ENCODE measurements around the gene OR2T35.

DNA sequence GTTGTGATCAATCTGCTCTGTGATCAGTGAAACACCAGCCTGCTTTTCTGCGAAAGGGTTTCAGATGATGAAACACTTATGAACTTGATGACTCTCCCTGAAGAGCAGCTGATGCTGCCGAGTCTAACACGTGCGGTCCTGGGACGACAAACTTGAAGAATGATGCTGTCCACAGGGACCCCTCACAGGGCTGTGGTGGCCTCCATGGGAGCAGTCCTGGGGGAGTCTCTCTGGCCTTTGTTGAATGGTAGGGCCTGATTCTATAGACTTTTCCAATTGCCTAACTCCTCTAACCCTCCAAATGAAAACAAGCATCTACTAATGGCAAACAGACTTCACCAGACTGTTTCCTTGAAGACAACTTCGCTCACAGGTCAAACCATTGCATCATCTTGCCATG, 47.5 kb downstream of the OR2T35 start, which contains the start of gene OR2T10:
- TF ChIP-seq, protein P1, sequence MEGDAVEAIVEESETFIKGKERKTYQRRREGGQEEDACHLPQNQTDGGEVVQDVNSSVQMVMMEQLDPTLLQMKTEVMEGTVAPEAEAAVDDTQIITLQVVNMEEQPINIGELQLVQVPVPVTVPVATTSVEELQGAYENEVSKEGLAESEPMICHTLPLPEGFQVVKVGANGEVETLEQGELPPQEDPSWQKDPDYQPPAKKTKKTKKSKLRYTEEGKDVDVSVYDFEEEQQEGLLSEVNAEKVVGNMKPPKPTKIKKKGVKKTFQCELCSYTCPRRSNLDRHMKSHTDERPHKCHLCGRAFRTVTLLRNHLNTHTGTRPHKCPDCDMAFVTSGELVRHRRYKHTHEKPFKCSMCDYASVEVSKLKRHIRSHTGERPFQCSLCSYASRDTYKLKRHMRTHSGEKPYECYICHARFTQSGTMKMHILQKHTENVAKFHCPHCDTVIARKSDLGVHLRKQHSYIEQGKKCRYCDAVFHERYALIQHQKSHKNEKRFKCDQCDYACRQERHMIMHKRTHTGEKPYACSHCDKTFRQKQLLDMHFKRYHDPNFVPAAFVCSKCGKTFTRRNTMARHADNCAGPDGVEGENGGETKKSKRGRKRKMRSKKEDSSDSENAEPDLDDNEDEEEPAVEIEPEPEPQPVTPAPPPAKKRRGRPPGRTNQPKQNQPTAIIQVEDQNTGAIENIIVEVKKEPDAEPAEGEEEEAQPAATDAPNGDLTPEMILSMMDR (IDR thresholded peaks at IDR 0.05; ENCODE audit: low read length), result no peak
- no peak for TF ChIP-seq EZH2 (IDR thresholded peaks at IDR 0.05; ENCODE audit: borderline replicate concordance, low read length)

All from OCI-LY1 (cell line).